Spleen (tissue), 7 donors: ENCODE results near the gene CYTIP.

Source experiments
- CTCF ChIP-seq, 11 experiments: fragments of 200-600 bp in 7 of 11; fragments of 450-650 bp in 4 of 11; sonication (generic) in 4 of 11; IDR thresholded peaks in 8 of 11; conservative IDR thresholded peaks in 3 of 11; 1 replicate in 7 of 11; 2 replicates in 4 of 11; pipeline versions ENCODE4 v1.4.0 to v1.8.0; 2016 to 2021; ENCODE audit warnings: antibody characterized with exemption in 11 of 11, inconsistent platforms in 4 of 11, mild to moderate bottlenecking in 1 of 11
- POLR2A ChIP-seq, 3 donors: fragments of 450-650 bp; IDR thresholded peaks; one replicate each; pipeline ENCODE4 v1.5.1; 2017; ENCODE audit warnings: antibody characterized with exemption in 3 of 3, mild to moderate bottlenecking in 1 of 3
- donor health status: DM: no; HTN: no; CAD: no; lungs with moderate emphysema.
- donor health status: DM: no; HTN: no; CAD: no.
- donor health status: DM: no; HTN: no; CAD: no.

GRCh38 chr2:157421964-157422363 lies 21.9 kb downstream of the CYTIP start:
- TF ChIP-seq CTCF (IDR thresholded peaks at IDR 0.05 in 8 of 11, conservative IDR thresholded peaks at IDR 0.05 in 3 of 11) (no peak), POLR2A (IDR thresholded peaks at IDR 0.05) (no peak)
